Measurements from ENCODE around the gene TLE5.
"Not testable (repeated sequence)": the region's sequence is repeated elsewhere in the genome, so short reads cannot be mapped to it uniquely, and the experiment has no call there.

TLE5 gene

GRCh38 chr19:3096267-3096901, 34.1 kb upstream of the TLE5 start:
- DNase-seq (ENCODE audit: low spot score), result no peak

- DNase-seq (ENCODE audit: low spot score), result no peak
These were observed 33.3 kb upstream of the TLE5 start for GRCh38 chr19:3095441-3096191.

- no peak for DNase-seq (ENCODE audit: low spot score)
These were observed 32.5 kb upstream of the TLE5 start for GRCh38 chr19:3094601-3095440.

DNA sequence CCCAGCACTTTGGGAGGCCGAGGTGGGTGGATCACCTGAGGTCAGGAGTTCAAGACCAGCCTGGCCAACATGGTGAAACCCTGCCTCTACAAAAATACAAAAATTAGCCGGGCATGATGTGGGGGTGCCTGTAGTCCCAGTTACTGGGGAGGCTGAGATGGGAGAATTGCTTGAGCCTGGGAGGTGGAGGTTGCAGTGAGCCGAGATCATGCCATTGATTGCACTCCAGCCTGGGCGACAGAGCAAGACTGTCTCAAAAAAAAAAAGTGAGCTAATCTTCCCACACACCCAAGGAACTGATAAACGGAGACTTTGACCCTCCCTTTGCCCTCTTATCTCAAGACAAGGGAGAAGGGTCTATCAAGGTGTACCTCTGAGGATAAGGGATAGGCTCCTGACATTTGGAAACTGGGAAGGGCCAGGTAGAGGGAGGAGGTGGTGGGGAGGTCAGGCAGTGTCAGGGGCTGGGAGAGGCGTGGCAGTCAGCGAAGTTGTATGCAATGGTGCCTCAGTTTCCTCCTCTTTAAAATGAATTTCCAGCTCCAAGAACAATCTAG, 27.1 kb upstream of the TLE5 start:
- not testable (repeated sequence) for DNase-seq (ENCODE audit: low spot score)

GRCh38 chr19:3087769-3088168, 25.5 kb upstream of the TLE5 start:
- DNase-seq (ENCODE audit: low spot score), result no peak

DNA sequence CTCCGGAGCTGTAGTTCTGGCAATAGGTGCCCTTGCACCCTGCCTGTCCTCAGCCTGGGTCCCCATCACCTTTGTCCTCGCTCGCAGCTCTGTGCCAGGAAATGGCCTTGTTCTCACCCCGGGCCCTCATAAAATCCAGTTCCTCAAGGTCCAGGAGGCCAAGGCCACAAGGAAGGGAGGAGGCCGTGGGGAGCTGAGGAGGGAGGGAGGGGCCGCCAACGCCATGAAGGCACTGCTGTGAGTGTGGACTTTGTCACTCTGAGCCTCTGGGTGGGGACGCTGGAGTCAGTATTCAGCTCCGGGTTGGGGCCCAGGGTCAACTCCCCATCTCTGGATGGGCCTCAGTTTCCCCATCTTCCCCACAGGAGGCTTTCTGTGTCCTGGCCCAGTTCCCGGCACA, 22.6 kb upstream of the TLE5 start:
- DNase-seq (ENCODE audit: low spot score), result no peak

GRCh38 chr19:3083964-3084363, 21.7 kb upstream of the TLE5 start:
- DNase-seq (ENCODE audit: low spot score), result no peak

GRCh38 chr19:3082331-3082730, 20.0 kb upstream of the TLE5 start:
- DNase-seq (ENCODE audit: low spot score), result no peak

DNA sequence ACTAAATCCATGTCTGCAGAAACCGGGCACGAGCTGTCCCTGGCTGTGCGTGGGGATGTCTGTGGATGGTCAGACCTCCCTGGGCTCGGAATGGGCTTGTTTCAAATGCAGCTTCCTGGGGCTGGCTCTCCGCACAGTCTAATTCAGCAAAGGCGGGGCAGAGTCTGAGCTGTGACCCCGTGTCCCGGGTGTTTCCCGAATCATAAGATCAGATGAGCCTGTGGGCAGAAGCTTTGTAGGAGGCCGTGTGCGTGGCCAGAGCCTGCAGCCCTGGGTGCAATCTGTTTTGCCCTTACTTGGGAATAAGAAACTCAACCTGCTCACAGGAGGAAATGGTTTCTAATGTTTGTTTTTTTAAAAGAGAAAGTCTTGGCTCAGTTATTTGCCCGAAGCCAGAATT, 18.0 kb upstream of the TLE5 start:
- DNase-seq (ENCODE audit: low spot score), result no peak

DNA sequence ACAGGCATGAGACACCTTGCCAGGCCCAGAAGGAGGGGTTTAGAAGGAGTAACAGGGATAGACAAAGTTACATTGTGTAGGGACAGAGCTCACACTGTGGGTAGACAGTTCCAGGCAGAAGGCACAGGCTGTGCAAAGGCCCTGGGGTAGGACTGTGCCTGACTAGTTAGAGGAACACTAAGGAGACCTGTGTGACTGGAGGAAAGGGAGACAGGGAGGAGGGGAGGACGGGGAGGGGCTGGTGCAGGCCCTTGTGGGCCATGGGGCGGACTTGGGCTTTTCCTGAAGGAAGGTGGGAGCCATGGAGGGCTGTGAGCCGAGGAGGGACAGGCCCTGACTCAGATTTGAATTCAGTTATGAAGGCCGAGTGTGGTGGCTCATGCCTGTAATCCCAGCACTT, 17.3 kb upstream of the TLE5 start:
- no peak for DNase-seq (ENCODE audit: low spot score)

GRCh38 chr19:3075605-3076431, 13.5 kb upstream of the TLE5 start:
- peak; percentile 62 for DNase-seq (ENCODE audit: low spot score)

DNA sequence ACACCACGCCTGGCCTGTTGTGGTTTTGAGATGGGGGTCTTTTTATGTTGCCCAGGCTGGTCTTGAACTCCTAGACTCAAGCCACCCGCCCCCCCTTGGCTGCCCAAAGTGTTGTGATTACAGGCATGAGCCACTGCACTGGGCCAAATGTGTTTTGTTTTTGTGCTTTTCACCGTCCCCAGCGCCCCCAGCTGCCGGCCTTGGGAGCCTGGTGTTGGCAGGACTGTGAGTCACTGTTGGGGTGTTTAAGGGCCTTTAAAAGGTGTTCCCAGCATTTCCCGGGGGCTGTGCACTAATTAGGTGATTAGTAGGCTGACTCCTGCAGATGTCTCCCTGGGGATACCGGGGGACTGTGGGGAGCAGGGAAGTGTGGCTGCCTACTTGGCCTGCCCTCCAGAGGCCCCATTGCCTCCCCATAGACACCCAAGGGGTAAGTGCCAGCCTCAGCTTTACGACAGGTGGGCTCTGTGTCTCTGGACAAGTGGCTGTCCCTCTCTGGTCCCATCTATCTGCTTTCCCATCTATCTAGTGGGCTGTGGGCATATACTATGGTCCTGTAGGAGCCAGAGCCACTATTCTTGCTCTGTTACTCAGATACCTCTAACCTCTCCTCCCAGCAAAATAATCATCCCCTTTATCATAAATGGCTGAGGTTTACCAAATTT, 11.8 kb upstream of the TLE5 start:
- no peak for DNase-seq (ENCODE audit: low spot score)

GRCh38 chr19:3073159-3073563, 10.9 kb upstream of the TLE5 start:
- DNase-seq (ENCODE audit: low spot score), result peak; percentile 62

- no peak for DNase-seq (ENCODE audit: low spot score)
These were observed 9.5 kb upstream of the TLE5 start for GRCh38 chr19:3071768-3072167.

GRCh38 chr19:3068071-3068470, 5.8 kb upstream of the TLE5 start:
- DNase-seq (ENCODE audit: low spot score), result no peak

- DNase-seq (ENCODE audit: low spot score), result no peak
These were observed 5.3 kb upstream of the TLE5 start for GRCh38 chr19:3067563-3067962.

DNA sequence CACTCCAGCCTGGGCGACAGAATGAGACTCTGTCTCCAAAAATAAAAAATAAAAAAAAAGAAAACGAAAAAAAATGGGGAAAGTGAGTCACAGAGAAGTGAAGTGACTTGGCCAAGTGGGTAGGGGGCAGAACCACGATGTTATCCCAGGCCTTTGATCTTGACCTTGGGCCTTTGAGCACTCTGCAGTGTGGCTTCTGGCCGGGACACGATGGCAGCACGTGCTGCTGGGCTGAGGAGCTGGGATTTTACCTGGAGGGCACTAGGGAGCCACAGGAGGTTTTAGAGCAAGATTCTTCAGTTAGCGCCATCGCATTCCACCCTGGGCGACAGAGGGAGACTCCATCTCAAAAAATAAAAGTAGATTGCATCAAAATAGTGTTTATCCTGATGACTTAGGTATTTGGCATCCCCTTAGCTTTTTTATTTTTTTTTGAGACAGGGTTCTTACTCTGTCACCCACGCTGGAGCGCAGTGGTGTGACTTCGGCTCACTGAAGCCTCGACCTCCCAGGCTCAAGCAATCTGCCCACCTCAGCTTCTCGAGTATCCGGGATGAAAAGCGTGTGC, 4.3 kb upstream of the TLE5 start:
- no peak for DNase-seq (ENCODE audit: low spot score)

- DNase-seq (ENCODE audit: low spot score), result no peak
These were observed 3.5 kb upstream of the TLE5 start for GRCh38 chr19:3065675-3066357.

DNA sequence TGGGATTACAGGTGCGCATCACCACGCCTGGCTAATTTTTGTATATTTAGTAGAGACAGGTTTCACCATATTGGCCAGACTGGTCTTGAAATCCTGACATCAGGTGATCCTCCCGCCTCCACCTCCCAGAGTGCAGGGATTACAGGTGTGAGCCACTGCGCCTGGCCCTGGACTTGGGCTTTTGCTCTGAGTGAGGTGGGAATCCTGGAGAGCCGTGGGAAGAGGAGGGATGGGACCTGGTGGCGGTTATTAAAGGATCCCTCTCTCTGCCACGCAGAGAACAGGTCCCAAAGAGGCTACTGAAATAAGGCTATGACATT, 1.7 kb upstream of the TLE5 start:
- DNase-seq (ENCODE audit: low spot score), result no peak
